LNCaP clone FGC (cell line): ENCODE results near the gene DCP1B.

Experiments used
- DNase-seq: peaks from one replicate; pipeline ENCODE4 v3.0.0-alpha.2; 2011; ENCODE audit warnings: low read depth
- H3K4me3 ChIP-seq: 2 replicates; pipeline ENCODE4 v1.5.1; 2011; ENCODE audit warnings: mild to moderate bottlenecking, low read depth, low read length, control low read depth
- CTCF ChIP-seq: IDR thresholded peaks from 2 replicates; pipeline ENCODE4 v1.5.1; 2012; ENCODE audit warnings: mild to moderate bottlenecking; ENCODE audit not compliant: control insufficient read depth, insufficient read depth; ENCODE audit errors: extremely low read depth

DCP1B gene

GRCh38 chr12:2018391-2018790 is 14.1 kb upstream of the DCP1B start:
- DNase-seq = no peak
- no peak for TF ChIP-seq CTCF
- no peak overlapping the region for H3K4me3 ChIP-seq

DNA sequence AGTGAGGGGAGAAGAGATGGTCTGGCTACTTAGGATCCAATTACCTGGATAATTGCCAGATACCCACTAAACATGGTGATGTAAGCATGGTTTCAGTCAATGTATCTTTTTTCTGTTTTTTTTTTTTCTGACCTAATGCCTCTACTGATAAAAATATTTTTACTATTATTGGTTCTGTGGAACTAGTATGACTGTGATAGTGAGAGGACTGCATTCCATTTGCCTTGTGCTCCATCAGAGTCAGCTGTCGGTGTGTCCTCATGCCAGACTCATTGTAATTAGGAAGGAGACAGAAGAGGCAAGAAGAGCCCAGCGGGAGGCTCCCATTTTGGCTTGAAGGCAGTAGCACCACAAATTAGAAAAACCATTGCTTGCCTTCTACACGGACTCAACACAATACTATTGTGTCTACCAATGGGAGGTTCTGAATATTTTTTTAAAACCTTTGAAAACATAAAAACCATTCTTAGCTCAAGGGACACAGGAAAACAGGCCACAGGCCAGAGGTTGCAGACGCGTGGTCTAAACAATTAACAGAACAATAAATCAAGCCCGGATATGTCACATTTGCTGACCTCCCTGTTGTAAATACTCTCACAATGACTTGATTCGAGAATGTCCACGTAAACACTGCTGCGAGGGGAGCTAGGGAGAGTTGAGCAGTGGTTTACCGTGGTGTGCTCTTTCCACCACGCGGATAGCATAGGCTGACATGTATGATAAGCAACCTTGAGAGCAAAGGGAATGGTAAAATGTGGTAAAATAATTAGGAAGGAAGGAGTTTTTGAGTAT is 13.5 kb upstream of the DCP1B start:
- DNase-seq = no peak
- TF ChIP-seq CTCF = no peak
- no peak overlapping the region for H3K4me3 ChIP-seq

DNA sequence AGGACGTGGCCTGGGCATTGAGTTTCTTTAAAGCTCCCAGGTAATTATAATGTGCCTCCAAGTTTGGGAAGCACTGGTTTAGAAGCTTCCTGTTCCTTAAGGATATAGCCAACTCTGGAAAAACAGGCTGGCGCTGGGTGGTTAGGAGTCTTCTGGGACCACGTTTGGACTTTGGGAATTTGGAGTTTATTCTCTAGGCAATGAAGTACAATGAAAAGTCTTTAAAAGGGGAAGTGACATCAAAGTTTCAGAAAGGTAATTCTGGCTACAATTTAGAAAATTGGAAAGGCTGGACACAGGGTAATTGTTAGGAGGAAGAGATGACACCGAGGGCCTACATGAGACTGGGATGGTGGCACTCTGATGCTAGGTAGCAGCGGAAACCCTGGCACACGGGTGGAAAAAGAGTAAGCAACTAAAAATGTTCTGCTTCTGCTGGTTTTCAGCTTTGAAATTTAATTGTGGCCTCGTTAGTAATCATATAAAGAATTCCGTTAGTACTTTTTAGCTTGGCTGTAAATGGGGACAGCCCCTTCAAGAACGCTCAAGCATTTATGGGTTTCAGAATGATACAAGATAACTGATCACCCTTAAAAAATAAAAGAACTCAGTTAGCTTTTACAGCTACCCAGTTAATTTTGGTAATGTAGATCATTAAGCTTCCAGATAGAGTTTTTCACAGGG is 12.7 kb upstream of the DCP1B start:
- no peak for TF ChIP-seq CTCF
- H3K4me3 ChIP-seq = no peak overlapping the region
- DNase-seq = no peak

DNA sequence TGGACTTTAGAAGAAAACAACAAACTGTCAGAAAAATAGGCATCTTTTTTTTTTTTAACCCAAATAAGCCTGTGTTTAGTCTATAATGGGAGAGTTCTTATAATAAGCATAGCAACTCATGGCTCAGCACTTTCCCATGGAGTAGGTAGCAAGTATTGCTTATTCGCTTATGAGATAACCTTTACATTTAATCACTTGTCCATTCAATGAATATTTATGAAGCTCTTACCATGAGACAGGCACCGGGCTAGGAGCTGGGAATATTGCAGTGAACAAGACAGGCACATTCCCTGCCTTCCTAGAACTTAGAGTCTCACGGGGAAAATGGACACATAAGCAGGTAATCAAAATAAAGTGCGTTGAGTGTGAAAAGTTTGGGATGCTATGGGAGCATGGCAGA is 10.0 kb upstream of the DCP1B start:
- DNase-seq = no peak
- no peak for TF ChIP-seq CTCF
- H3K4me3 ChIP-seq = no peak overlapping the region

GRCh38 chr12:2013527-2014223 is 9.4 kb upstream of the DCP1B start:
- TF ChIP-seq CTCF = no peak
- no peak for DNase-seq
- no peak overlapping the region for H3K4me3 ChIP-seq

GRCh38 chr12:2013086-2013485 is 8.8 kb upstream of the DCP1B start:
- no peak for DNase-seq
- H3K4me3 ChIP-seq = no peak overlapping the region
- TF ChIP-seq CTCF = no peak
